ENCODE measurements around the gene GRID2IP. TPM values are rescaled to one million over a fixed set of nuclear protein-coding genes. Genes with fewer than 3 reads are reported as not detected.
A peak's percentile ranks its signal among the peaks of the same experiment; 100 is the strongest.
"Not testable (repeated sequence)": the region's sequence is repeated elsewhere in the genome, so short reads cannot be mapped to it uniquely, and the experiment has no call there.

The GRID2IP gene
- total RNA-seq, 1 donor from 2014 or later: 1.5 TPM

DNA sequence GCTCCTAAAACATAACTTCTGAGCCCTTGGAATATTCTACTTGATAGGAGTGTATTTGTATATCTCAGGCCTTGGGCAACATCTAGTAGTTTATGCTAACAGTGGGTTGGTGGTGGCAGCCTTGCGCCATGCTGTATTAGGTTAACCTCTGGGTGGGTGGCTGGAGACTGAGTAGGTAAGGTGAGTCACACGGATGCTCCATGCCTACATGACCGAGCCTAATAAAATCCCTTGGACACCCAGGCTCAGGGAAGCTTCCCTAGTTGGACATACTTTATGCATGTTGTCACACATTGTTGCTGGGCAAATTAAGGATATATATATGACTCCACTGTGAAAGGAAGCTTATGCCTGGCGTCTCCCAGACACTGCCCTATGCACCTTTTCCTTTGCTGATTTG, 97.5 kb downstream of the GRID2IP start:
- no peak overlapping the region for H3K4me3 Mint-ChIP-seq

DNA sequence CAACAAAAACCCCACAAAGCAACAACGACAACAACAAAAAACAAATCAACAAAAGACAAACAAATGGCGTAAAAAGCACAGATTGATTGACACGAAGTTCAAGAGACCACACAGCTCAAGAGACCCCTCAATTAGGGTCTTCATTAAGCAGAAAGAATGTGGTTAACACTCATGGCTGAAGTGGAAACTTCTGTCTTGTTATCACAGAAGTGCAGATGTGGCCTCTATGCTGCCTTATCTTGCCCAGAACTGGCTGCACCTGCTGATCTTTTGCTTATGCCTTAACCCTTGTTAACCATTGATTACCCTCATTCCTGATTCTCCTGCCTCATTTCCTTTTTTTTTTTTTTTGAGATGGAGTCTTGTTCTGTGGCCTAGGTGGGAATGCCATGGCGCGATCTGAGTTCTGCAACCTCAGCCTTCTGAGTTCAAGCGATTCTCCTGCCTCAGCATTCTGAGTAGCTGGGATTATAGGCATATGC, 100.0 kb downstream of the GRID2IP start:
- no peak overlapping the region for H3K27ac Mint-ChIP-seq
- no peaks in the 10 kb centered on the region for H3K36me3 Mint-ChIP-seq
- H3K9me3 Mint-ChIP-seq: no peaks in the 10 kb centered on the region
- TF ChIP-seq, protein P1, sequence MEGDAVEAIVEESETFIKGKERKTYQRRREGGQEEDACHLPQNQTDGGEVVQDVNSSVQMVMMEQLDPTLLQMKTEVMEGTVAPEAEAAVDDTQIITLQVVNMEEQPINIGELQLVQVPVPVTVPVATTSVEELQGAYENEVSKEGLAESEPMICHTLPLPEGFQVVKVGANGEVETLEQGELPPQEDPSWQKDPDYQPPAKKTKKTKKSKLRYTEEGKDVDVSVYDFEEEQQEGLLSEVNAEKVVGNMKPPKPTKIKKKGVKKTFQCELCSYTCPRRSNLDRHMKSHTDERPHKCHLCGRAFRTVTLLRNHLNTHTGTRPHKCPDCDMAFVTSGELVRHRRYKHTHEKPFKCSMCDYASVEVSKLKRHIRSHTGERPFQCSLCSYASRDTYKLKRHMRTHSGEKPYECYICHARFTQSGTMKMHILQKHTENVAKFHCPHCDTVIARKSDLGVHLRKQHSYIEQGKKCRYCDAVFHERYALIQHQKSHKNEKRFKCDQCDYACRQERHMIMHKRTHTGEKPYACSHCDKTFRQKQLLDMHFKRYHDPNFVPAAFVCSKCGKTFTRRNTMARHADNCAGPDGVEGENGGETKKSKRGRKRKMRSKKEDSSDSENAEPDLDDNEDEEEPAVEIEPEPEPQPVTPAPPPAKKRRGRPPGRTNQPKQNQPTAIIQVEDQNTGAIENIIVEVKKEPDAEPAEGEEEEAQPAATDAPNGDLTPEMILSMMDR (IDR thresholded peaks at IDR 0.05; ENCODE audit: unreplicated experiment): no peak
- no peak overlapping the region for H3K4me3 Mint-ChIP-seq
- H3K4me1 Mint-ChIP-seq: peaks cover 3% of the 10 kb centered on the region
- H3K27me3 Mint-ChIP-seq (ENCODE audit: low read depth): no peaks in the 10 kb centered on the region
- DNase-seq (ENCODE audit: low spot score in 2 of 2, unreplicated experiment in 2 of 2): no peak

More for the DNA sequence above, 97.5 kb downstream of the GRID2IP start:
- DNase-seq (ENCODE audit: low spot score in 2 of 2, unreplicated experiment in 2 of 2): no peak
- Mint-ChIP-seq H3K27me3 (ENCODE audit: low read depth) (no peaks in the 10 kb centered on the region), H3K9me3 (no peaks in the 10 kb centered on the region), H3K36me3 (no peaks in the 10 kb centered on the region), H3K4me1 (no peaks in the 10 kb centered on the region), H3K27ac (no peak overlapping the region)
- TF ChIP-seq, protein P1 (IDR thresholded peaks at IDR 0.05; ENCODE audit: unreplicated experiment): no peak

DNA sequence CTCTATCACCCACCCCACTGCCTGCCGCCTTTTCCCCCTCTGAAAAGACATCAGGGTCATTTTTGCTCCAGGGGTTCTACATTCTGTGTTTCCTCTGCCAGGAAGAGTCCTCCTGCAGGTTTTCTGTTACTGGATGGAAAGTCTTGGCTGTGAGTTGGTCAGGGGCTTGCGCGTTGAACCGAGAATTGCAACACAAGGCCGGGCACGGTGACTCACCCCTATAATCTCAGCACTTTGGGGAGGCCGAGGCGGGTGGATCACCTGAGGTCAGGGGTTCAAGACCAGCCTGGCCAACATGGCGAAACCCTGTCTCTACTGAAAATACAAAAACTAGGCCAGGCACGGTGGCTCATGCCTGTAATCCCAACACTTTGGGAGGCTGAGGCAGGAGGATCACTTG, 100.7 kb downstream of the GRID2IP start:
- not testable (repeated sequence) for H3K9me3 Mint-ChIP-seq; H3K36me3 Mint-ChIP-seq; DNase-seq (ENCODE audit: low spot score in 2 of 2, unreplicated experiment in 2 of 2); H3K27me3 Mint-ChIP-seq (ENCODE audit: low read depth); H3K4me1 Mint-ChIP-seq; H3K27ac Mint-ChIP-seq
- H3K4me3 Mint-ChIP-seq: peak overlapping the region; percentile 28

DNA sequence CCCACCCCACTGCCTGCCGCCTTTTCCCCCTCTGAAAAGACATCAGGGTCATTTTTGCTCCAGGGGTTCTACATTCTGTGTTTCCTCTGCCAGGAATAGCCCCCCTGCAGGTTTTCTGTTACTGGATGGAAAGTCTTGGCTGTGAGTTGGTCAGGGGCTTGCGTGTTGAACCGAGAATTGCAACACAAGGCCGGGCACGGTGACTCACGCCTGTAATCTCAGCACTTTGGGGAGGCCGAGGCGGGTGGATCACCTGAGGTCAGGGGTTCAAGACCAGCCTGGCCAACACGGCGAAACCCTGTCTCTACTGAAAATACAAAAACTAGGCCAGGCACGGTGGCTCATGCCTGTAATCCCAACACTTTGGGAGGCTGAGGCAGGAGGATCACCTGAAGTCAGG, 101.4 kb downstream of the GRID2IP start:
- not testable (repeated sequence) for H3K9me3 Mint-ChIP-seq; H3K27me3 Mint-ChIP-seq (ENCODE audit: low read depth); H3K36me3 Mint-ChIP-seq; H3K4me3 Mint-ChIP-seq; H3K27ac Mint-ChIP-seq; DNase-seq (ENCODE audit: low spot score in 2 of 2, unreplicated experiment in 2 of 2); H3K4me1 Mint-ChIP-seq

DNA sequence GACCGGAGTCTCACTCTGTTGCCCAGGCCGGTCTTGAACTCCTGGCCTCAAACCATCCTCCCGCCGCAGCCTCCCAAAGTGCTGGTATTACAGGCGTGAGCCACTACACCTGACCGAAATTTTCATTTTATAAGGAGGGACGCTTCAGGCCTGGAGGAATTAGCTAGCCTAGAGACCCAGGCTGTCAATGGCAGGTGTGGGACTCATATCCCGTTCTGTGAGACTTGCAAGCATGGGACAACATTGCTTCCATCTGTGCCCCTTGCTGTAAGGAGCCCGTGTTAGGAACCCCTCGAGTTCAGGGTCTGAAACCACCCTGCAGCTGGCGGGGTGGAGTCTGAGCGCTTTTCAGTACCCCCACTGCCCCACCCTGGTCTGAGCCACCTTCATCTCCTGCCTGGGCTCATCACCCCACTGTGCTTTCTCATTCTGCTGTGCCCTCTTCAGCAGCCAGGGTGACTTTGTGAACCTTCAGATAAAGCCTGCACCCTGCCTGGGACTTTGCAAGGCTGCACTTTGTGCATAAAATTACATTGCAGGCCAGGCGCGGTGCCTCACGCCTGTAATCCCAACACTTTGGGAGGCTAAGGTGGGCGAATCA, 102.2 kb downstream of the GRID2IP start:
- DNase-seq (ENCODE audit: low spot score in 2 of 2, unreplicated experiment in 2 of 2): no peak
- H3K9me3 Mint-ChIP-seq: no peaks in the 10 kb centered on the region
- H3K36me3 Mint-ChIP-seq: peaks cover 7% of the 10 kb centered on the region
- TF ChIP-seq, protein P1 (IDR thresholded peaks at IDR 0.05; ENCODE audit: unreplicated experiment): no peak
- no peak overlapping the region for H3K27ac Mint-ChIP-seq
- H3K4me1 Mint-ChIP-seq: peaks cover 5% of the 10 kb centered on the region
- H3K27me3 Mint-ChIP-seq (ENCODE audit: low read depth): no peaks in the 10 kb centered on the region
- H3K4me3 Mint-ChIP-seq: peak overlapping the region; percentile 55

DNA sequence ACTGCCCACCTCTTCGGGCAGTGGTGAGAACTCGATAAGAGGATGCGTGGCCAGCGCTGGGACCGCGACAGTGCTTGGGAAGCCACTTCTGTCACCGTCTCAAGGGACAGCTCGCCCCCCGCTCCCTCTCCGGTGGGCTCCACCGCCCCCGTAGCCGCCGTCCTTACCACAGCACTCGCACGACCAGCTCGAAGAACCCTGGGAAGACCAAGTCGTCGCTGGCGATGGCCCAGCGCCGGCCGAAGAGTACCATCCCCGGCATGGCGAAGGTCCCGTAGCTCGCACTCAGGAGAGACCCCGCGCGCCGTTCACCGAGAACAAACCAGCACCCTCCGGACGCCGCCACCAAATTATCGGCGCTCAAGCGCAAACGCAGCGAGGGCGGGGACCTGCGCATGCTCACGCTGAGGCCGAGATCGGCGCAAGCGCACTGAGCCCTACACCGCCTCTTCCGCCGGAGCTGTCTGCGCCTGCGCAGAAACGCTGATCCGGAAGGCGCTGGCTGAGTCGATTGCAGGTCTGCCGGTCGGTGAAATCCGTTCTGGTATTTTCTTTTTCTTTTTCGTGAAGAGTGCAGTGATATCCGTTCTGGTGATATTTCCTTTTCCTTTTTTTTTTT, 103.6 kb downstream of the GRID2IP start, which contains the start of gene DAGLB:
TSS of gene DAGLB (minus strand) at position 374 of the 619 bp plus-strand sequence. CDS start at position 262, 112 bp downstream.
- Mint-ChIP-seq H3K4me3 (peak within 1 kb of the TSS; percentile 97), H3K4me1 (peaks cover 5% of the 10 kb centered on the region), H3K9me3 (no peaks in the 10 kb centered on the region), H3K36me3 (peaks cover 12% of the 10 kb centered on the region), H3K27ac (peak within 1 kb of the TSS; percentile 96), H3K27me3 (ENCODE audit: low read depth) (no peaks in the 10 kb centered on the region)
- TF ChIP-seq, protein P1 (IDR thresholded peaks at IDR 0.05; ENCODE audit: unreplicated experiment): no peak
- DNase-seq (ENCODE audit: low spot score in 2 of 2, unreplicated experiment in 2 of 2): peak; percentile 93 to 99

Other genes with a start within 250 kb of the GRID2IP start
- gene FAM220A, start 202.5 kb downstream of the GRID2IP start, total RNA-seq: 21.6 to 30.4 TPM (median 21.7 TPM) in 3 replicates
- gene RAC1, start 176.9 kb downstream of the GRID2IP start, total RNA-seq: 213 to 221 TPM (median 214 TPM) in 3 replicates
- gene DAGLB, start 103.5 kb downstream of the GRID2IP start, total RNA-seq: 20.9 to 24.3 TPM (median 24.1 TPM) in 3 replicates
- gene KDELR2, start 67.3 kb downstream of the GRID2IP start, total RNA-seq: 125 to 145 TPM (median 144 TPM) in 3 replicates
- 66.9 to 75.3 TPM (median 67.9 TPM) in 3 replicates for gene ZDHHC4, start 26.0 kb upstream of the GRID2IP start, total RNA-seq
- 44.1 to 44.5 TPM (median 44.4 TPM) in 3 replicates for gene INTS15, start 38.6 kb upstream of the GRID2IP start, total RNA-seq
- gene ZNF853, start 64.1 kb upstream of the GRID2IP start, total RNA-seq: 22.7 to 23.5 TPM (median 22.9 TPM) in 3 replicates
- gene ZNF316, start 85.9 kb upstream of the GRID2IP start, total RNA-seq: 55.9 to 58.5 TPM (median 57.9 TPM) in 3 replicates
- gene ZNF12, start 155.5 kb upstream of the GRID2IP start, total RNA-seq: 31.5 to 32.2 TPM (median 31.8 TPM) in 3 replicates
- gene RSPH10B2, start 202.6 kb upstream of the GRID2IP start, total RNA-seq: 0.45 to 0.95 TPM in 2 of 3 replicates, not detected in the other

Measured in mesothelial cell of epicardium (in vitro differentiated cells).